SK-N-SH treated with all-trans-retinoic acid at 6 μM for 48 hours (cell line): ENCODE data around the gene IL1B.

ENCODE experiments used
- ATAC-seq: fragments of 200-7000 bp; cut with Tn5 transposase; 3 replicates; pipeline ENCODE4 v1.9.1; 2020; ENCODE audit warnings: mild to moderate bottlenecking, moderate library complexity
- ARNTL ChIP-seq: fragments of 450-650 bp; formaldehyde crosslinking; IDR thresholded peaks from 2 replicates; pipeline ENCODE4 v1.5.0; 2020; ENCODE audit warnings: low read depth, mild to moderate bottlenecking, moderate library complexity, borderline replicate concordance
- BACH2 ChIP-seq: fragments of 250-450 bp; sonication (Bioruptor Pico); IDR thresholded peaks from 2 replicates; pipeline ENCODE4 v1.9.0; 2021; ENCODE audit warnings: mild to moderate bottlenecking, borderline replicate concordance
- CREB5 ChIP-seq: fragments of 250-450 bp; sonication (Bioruptor Pico); IDR thresholded peaks from 2 replicates; pipeline ENCODE4 v1.5.1; 2020; ENCODE audit warnings: low read depth, mild to moderate bottlenecking, moderate library complexity
- CSDC2 ChIP-seq: fragments of 250-450 bp; sonication (Bioruptor Pico); IDR thresholded peaks from 2 replicates; pipeline ENCODE4 v1.5.0; 2020; ENCODE audit warnings: mild to moderate bottlenecking, moderate library complexity
- CSRNP3 ChIP-seq: fragments of 250-450 bp; sonication (Bioruptor Pico); IDR thresholded peaks from 2 replicates; pipeline ENCODE4 v1.5.1; 2021; ENCODE audit warnings: mild to moderate bottlenecking, moderate library complexity
- ESRRG ChIP-seq: fragments of 250-450 bp; sonication (Bioruptor Pico); IDR thresholded peaks from 2 replicates; pipeline ENCODE4 v1.6.1; 2021; ENCODE audit warnings: mild to moderate bottlenecking
- GLIS3 ChIP-seq: fragments of 250-450 bp; sonication (Bioruptor Pico); IDR thresholded peaks from 2 replicates; pipeline ENCODE4 v1.5.0; 2020; ENCODE audit warnings: mild to moderate bottlenecking, moderate library complexity
- ISL1 ChIP-seq: fragments of 250-450 bp; sonication (Bioruptor Pico); IDR thresholded peaks from 2 replicates; pipeline ENCODE4 v2.1.2; 2022; ENCODE audit warnings: mild to moderate bottlenecking, moderate library complexity
- OSR1 ChIP-seq: fragments of 250-450 bp; sonication (Bioruptor Pico); IDR thresholded peaks from 2 replicates; pipeline ENCODE4 v1.8.0; 2022; ENCODE audit warnings: moderate library complexity, mild to moderate bottlenecking, inconsistent platforms
- PATZ1 ChIP-seq: fragments of 250-450 bp; sonication (Bioruptor Pico); IDR thresholded peaks from 2 replicates; pipeline ENCODE4 v1.8.0; 2020; ENCODE audit warnings: mild to moderate bottlenecking, moderate library complexity, borderline replicate concordance
- POU6F1 ChIP-seq: fragments of 250-450 bp; sonication (Bioruptor Pico); IDR thresholded peaks from 2 replicates; pipeline ENCODE4 v1.8.0; 2021; ENCODE audit warnings: low read depth, mild to moderate bottlenecking, moderate library complexity, borderline replicate concordance
- RARB ChIP-seq: fragments of 250-450 bp; sonication (Bioruptor Pico); IDR thresholded peaks from 2 replicates; pipeline ENCODE4 v1.8.0; 2021; ENCODE audit warnings: mild to moderate bottlenecking, moderate library complexity
- SNAI2 ChIP-seq: fragments of 250-450 bp; sonication (Bioruptor Pico); IDR thresholded peaks from 2 replicates; pipeline ENCODE4 v1.5.0; 2020; ENCODE audit warnings: mild to moderate bottlenecking, moderate library complexity
- TCF4 ChIP-seq: fragments of 250-450 bp; sonication (Bioruptor Pico); IDR thresholded peaks from 2 replicates; pipeline ENCODE4 v1.8.0; 2021; ENCODE audit warnings: mild to moderate bottlenecking, moderate library complexity, borderline replicate concordance
- TOX ChIP-seq: fragments of 250-450 bp; sonication (Bioruptor Pico); IDR thresholded peaks from 2 replicates; pipeline ENCODE4 v1.8.0; 2021; ENCODE audit warnings: mild to moderate bottlenecking, moderate library complexity, borderline replicate concordance
- TSHZ2 ChIP-seq: fragments of 250-450 bp; sonication (Bioruptor Pico); IDR thresholded peaks from 2 replicates; pipeline ENCODE4 v1.5.0; 2020; ENCODE audit warnings: mild to moderate bottlenecking, moderate library complexity
- ZC3H10 ChIP-seq: fragments of 250-450 bp; sonication (Bioruptor Pico); IDR thresholded peaks from 2 replicates; pipeline ENCODE4 v1.5.1; 2021; ENCODE audit warnings: mild to moderate bottlenecking, moderate library complexity
- ZFP3 ChIP-seq: fragments of 250-450 bp; sonication (Bioruptor Pico); IDR thresholded peaks from 2 replicates; pipeline ENCODE4 v1.5.0; 2020; ENCODE audit warnings: mild to moderate bottlenecking, moderate library complexity
- ZFP30 ChIP-seq: fragments of 450-650 bp; formaldehyde crosslinking; IDR thresholded peaks from 2 replicates; pipeline ENCODE4 v1.5.0; 2022; ENCODE audit warnings: mild to moderate bottlenecking, moderate library complexity
- ZNF565 ChIP-seq: fragments of 450-650 bp; formaldehyde crosslinking; conservative IDR thresholded peaks from 2 replicates; pipeline ENCODE4 v1.5.0; 2020; ENCODE audit warnings: low read depth, mild to moderate bottlenecking, moderate library complexity
- ZNF8 ChIP-seq: fragments of 450-650 bp; formaldehyde crosslinking; IDR thresholded peaks from 2 replicates; pipeline ENCODE4 v1.5.0; 2020; ENCODE audit warnings: mild to moderate bottlenecking, moderate library complexity

IL1B gene

GRCh38 chr2:112848833-112849232, 12.3 kb upstream of the IL1B start (continued):
- TF ChIP-seq TSHZ2 (CRISPR knock-in tag), result no peak
- TF ChIP-seq ZNF8 (CRISPR knock-in tag), result no peak
- no peak for TF ChIP-seq TOX
- TF ChIP-seq BACH2 (CRISPR knock-in tag), result no peak
- TF ChIP-seq CSRNP3 (CRISPR knock-in tag), result no peak
- no peak for TF ChIP-seq TCF4 (CRISPR knock-in tag)
- no peak for TF ChIP-seq ARNTL (CRISPR knock-in tag)
- TF ChIP-seq ESRRG (CRISPR knock-in tag), result no peak
- TF ChIP-seq GLIS3 (CRISPR knock-in tag), result no peak
- no peak for TF ChIP-seq OSR1 (CRISPR knock-in tag)
- TF ChIP-seq, all 23 proteins: peak for 0

- ATAC-seq, result no peak
- TF ChIP-seq CREB5 (CRISPR knock-in tag) (no peak), OSR1 (CRISPR knock-in tag) (no peak), TOX (no peak), ZFP30 (CRISPR knock-in tag) (no peak), ESRRG (CRISPR knock-in tag) (no peak), TSHZ2 (CRISPR knock-in tag) (no peak), ZNF565 (CRISPR knock-in tag) (no peak), POU6F1 (no peak), ZC3H10 (CRISPR knock-in tag) (no peak), BACH2 (CRISPR knock-in tag) (no peak), TCF4 (CRISPR knock-in tag) (no peak), SNAI2 (CRISPR knock-in tag) (no peak), ZFP3 (CRISPR knock-in tag) (no peak), PATZ1 (no peak), CSRNP3 (CRISPR knock-in tag) (no peak), RARB (CRISPR knock-in tag) (no peak), ZNF8 (CRISPR knock-in tag) (no peak), CSDC2 (no peak), ISL1 (CRISPR knock-in tag) (no peak), GLIS3 (CRISPR knock-in tag) (no peak)
Observed at GRCh38 chr2:112846031-112846430, 9.5 kb upstream of the IL1B start.
